NOMO-1 treated with dmso at 0.1 percent for 144 hours (cell line): ENCODE data around the gene STAT6.

ENCODE experiments used
- DNase-seq: peaks from one replicate; lab custom pipeline; 2025; ENCODE audit not compliant: unreplicated experiment; lab: John Stamatoyannopoulos, UW

Gene STAT6

DNA sequence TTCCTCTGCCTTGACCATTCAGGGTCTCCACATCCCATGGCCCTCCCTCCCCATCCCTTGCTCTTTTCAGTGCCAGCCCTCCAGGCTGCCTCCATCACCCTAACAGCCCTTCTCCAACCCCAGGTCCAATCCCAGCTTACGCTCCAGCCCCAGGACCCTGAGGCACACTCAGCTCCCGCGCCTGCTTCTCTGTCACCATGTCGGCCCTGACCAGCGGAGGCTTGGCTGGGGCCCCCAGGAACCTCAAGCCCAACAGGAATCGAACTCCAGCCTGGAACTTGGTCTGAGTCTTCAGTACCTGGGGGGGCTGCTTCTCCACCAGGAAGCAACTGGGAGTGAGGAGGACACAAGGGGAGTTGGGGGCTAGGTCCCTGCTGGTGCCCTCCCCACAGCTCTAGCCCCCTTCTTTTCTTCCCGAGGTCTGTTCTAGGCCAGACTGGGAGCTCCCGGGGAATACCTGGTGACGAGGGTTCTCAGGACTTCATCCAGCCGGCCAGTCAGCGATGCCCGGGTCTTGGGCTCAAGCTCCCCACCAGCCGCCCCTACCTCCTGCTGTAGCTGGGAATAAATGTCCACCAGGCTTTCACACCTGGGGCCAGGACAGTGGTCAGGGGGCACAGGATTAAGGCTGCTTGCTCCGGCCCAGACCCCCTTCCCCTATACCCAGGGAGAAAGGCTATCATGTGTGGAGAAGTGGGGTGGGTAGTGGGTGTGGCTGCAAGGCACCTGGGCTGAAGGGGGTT is 6.0 kb downstream of the STAT6 start:
- no peak for DNase-seq

DNA sequence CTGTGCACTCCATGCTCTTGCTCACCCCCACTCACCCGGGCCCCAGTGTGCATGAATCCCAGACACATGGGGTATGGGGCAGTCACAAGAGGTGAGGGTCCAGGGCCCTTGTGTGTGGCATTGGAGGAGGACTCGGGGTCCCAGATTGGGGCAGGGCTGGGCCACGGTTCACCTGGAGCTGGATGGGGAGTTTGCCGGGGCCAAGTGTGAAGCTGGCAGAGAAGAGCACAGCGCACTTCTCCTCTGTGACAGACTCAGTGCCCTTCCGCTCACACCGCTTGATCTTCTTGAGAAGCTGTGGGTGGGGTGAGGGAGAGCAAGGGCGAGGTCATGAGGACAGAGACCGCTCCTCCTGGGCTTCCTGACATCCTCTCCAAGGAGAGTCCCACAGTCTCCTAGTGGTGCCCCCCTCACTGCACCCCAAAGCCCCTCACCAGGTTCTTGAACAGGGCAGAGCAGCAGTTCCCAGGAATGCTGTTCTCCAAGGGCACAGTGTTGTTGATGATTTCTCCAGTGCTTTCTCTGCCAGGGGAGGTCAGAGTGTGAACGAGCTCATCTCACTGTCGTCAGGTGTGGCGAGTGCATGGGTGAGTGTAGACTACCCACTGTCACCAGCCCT is 6.8 kb downstream of the STAT6 start:
- no peak for DNase-seq

DNA sequence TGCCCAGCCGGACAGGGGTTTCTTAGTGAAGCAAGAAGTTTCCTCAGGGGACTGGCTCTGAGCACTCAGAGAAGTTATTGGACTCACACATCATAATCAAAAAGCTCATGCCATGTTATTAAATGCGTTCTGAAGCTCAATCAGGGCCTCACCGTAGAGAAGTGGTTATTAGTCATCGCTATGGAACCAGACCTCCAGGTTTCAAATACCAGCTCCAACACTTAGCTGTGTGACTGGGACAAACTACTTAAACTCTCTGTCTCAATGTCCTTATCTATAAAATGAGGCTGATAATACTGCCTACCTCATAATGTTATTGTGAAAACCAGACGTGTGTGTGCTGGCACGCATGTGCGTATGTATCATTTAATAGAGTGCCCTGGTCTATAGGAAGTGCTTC is 7.3 kb downstream of the STAT6 start:
- DNase-seq, result no peak

DNA sequence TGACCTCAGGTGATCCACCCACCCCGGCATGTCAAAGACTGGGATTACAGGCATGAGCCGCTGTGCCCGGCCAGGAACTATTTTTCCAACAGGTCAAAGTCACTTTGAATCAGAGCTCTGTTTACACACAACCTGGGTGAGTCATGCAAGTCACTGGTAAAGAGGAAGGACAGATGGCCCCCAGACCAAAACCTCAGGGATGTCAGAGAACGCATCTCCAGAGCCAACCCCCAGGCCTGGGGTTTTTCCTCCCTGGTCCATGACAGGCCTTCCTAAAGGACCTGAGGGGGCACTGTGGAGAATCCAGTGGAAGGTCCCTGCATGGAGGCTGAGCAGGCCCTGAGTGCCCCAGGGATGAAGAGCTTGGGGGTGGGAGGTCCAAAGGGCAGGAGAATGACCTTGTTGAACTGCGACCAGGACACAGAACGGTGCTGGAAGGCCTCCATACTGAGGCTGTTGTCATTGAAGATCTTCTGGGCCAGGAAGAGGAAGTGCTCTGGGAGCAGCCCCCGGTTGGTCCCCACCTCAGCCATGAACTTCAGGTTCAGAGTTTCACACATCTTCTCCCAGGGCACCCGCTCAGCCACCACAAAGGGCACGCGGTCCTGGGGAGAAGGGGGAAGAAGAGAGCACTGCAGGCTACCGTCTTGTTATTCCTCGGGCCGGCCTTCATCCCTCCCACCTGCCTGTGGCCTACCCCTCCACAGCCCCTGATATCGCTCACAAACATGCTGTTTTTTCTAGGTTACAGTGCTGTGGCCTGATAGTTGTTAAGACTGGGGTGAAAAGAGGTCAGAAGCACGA is 9.1 kb downstream of the STAT6 start:
- no peak for DNase-seq

DNA sequence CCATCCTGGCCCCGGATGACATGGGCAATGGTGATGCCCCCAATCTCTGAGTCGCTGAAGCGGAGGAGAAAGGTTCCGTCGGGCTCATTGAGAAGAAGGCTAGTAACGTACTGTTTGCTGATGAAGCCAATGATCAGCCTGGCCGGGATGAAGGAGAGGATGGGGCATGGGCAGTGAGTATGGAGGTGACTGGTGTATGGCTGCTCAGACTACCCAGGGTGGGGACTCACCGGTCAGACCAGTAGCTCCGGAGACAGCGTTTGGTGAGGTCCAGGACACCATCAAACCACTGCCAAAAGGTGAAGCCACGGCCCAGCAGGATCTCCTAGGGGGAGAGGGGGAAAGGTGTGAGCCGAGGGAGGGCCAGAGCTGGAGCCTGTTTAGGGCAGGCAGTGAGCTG is 11.4 kb downstream of the STAT6 start:
- DNase-seq, result no peak

DNA sequence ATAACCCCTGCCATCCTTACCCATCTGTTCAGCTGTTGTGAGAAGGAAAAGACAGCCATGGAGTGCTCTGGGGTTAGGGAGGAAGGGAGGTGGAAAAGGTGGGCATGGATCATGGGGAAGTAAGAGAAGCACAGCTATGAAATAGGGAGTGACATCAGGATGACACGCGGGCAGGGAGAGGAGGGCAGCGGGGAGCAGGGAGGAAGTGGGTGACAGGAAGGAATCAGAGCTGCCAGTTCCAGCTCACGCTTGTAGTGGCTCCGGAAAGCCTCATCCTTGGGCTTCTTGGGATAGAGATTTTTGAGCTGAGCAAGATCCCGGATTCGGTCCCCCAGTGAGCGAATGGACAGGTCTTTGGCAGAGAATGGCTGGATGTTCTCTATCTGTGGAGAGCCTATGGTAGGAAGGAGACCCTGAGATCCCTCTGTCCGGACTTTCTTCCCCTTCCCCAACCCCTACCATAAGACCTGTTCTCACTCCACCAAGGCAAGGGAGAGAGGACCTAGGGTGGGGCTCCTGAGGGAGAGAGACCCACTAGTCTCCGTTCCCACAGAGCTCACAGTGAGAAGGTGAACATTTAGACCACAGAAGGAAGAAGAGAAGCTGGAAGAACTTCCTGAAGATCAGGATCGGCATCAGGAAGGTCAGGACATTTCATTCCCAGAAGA is 12.0 kb downstream of the STAT6 start:
- no peak for DNase-seq

DNA sequence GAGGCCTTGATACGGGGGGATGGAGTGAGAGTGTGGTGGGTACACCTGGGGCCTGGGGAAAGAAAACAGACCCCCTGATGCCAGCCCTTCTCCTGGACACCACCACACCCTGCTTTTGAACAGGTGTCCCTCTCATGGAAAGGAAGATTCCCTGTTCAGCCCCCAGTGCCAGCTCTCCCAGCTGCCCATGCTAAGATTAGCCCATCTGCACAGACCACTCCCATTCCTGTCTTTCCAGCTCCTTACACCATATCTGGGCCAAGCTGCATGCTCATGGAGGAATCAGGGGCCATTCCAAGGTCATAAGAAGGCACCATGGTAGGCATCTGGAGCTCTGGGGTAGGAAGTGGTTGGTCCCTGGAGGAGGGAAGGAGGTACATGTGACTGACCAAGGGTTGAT is 12.6 kb downstream of the STAT6 start:
- DNase-seq, result no peak

DNA sequence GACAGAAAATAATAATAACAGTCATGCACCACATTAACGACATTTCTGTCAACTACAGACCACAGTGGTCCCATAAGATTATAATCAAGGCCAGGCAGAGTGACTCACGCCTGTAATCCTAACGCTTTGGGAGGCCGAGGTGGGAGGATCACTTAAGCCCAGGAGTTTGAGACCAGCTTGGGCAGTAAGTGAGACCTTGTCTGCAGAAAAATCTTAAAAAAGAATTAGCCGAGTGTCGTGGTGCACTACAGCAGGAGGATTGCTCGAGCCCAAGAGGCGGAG is 13.7 kb downstream of the STAT6 start:
- no peak for DNase-seq

DNA sequence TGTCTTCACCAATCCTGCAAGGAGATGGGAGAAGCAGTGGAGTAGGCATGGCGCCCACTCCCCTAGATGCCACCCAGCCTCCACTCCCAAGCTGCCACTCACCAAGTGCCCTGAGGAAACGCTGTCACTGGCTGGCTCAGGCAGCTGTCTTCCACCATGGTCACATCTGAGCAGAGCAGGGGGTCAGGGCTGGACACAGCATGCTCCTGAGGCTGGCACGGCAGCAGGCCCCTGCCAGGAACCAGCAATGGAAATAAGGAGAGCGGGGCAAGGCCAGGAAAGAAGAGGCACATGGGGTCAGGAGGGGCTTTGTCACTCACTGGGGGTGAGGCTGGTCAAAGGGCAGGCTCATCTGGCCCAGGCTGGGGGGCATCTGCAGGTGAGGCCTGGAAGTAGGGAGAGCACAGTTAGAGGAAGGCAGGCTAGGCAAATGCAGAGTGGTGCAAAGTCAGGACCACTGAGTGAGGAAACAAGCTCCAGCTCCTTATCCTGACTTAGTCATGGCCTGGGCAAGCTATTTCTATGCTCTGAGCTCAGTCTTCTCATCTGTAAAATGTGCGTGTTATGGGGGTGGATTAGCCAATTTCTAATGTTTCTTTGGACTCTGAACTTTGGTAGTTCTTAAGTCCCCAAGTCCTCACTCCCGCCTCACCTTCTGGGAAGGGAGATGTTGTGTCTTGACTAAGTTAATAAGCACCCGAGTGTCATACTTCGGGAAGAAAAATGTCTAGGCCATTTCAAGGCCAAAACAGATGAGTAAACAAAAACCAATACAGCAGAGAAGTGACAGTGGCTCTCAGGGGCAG is 14.2 kb downstream of the STAT6 start:
- no peak for DNase-seq

DNA sequence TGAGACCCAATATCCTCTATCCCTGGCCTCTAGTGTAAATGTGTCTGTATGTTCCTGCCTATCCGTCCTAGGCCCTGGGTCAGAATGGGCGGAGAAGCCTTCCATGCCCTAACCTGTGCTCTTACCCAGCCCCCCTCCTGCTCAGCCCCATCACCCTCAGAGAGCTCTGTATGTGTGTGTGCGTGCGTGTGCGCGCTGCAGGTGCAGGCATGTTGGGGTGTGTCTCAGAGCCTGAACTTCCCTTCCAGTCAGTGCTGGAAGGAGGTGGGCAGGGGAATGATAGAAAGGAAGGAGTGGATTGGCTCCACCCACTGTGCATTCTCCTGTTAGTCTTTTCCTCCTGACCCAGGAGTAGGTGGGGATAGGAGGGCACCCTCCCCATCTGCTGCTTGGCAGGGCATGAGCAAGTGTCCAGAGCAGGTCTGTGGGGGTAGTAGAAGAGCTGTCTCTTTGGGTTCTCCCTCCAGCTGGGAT is 15.0 kb downstream of the STAT6 start:
- DNase-seq, result no peak

DNA sequence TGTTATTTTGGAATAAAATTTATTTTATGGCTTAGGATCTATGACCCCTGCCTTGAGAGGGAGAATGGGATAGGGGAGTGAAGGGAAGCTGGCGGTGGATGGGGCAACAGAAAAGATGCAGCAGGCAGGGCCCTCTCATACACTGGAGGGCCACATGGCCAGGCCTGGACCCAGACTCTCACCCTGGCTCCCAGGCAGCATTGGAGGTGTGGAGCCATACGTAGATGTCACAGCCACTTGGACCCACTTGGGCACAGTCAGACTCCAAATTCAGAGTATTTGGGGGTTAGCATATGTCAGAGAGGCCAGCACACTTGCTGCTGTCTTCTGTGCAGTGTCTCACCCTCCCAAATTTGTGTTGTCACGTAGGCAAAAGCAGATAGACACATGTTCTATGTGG is 15.7 kb downstream of the STAT6 start:
- DNase-seq, result no peak

DNA sequence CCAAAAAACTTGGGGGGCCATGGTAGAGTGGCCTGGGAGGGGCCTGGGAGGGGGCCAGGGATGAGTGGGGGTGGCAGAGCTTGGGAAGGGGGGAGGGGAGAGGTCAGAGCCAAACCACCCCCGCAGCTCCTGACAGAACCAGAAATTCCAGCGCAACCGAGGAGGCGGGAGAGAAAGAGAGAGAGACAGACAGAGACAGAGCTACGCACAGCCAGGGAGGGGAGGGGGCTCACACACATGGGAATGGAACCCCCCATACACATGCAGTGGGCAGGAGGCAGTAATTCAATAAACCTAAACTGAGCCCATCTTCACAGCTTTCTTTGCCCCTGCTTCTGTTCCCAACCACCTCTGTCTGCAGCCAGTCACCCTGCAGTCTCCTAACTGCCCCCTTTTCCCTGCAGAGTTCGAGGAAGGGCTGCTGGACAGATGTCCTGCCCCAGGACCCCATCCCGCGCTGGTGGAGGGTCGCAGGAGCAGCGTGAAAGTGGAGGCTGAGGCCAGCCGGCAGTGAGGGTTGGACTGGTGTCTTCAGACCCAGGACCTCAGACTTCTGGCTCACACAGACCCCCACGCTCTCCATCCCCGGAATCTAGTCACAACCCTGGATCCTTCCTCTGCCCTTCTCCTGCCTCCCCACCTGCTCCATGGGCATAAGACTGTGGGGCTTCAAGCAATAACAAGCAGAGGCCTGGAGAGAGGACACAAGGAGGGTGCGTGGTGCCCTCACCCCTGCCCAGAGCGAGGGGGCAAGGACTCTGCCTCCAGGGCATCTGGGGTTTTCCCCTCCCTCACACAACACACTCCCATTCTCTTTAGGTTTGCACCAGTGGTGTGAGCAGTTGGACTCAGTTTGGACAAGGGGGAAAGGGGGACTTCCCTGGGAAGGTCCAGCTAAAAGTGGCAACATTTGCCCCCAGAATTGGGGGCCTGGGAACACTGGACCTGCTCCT is 16.7 kb downstream of the STAT6 start:
- DNase-seq, result no peak

DNA sequence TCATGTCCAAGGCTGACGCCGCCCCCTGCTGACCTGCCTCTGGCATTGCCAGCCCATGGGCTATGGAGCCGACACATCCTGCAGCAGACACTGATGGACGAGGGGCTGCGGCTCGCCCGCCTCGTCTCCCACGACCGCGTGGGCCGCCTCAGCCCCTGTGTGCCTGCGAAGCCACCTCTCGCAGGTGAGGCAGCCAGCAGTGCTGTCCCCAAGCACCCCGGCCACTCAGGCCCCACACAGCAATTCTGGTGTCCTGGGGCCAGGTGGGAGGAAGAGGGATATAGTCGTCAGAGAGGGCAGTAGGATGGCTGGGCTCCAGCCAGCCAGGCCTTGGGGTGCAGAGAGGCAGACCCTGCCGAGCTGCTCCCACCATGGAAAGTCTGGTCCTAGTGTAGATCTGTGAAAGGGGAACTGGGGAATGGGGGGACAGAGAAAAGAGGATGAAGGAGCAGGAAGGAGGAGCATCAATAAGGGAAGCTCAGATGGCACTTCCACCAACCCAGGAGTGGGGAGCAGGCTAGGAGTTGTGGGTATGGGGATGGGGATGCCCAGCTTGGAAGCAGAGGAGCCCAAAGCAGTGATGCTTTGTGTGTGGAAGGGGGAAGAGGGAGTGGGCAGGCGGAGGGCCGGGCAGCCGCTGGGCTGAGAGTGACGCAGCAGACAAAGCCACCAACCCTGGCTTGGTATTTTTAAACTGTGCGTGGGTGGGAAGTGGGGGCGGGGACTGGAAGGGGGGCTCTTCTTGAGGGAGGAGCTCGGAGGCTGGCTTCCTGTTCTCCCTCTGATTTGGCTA is 17.6 kb downstream of the STAT6 start:
- DNase-seq, result no peak

DNA sequence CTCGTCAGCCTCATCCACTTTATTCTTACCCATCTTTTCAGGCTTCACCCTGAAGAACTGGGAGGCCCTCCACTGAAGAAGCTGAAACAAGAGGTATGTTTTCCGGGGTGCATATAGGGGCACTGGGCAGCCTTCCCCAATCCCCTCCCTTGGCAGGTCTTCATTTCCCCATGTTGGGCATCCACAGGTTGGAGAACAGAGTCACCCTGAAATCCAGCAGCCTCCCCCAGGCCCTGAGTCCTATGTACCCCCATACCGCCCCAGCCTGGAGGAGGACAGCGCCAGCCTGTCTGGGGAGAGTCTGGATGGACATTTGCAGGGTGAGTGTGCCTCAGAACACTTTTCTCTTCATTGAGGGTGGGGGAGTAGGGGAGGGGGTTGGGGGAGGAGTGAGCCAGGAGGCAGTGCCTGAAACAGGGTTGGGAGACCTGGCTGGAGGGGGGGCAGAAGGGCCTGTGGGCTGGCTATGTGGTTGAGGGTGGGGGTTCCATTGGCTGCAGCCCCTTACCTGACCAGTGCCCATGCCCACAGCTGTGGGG is 18.2 kb downstream of the STAT6 start:
- no peak for DNase-seq

DNA sequence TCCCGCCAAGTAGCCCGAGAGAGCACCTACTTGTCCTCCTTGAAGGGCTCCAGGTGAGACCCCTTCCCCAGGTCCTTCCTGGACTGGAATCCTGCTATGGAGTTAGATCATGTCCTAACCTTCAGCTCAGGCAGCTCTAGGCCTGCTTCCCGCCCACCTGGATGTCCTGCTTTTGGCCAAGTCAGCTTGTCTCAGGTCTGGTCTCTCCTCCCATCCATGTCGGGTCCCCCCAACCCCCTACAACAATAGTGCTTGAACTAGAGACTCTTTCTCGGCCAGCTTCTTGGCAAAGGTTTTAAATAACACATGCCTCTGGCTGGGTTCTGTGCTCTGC is 18.7 kb downstream of the STAT6 start:
- DNase-seq, result no peak

DNA sequence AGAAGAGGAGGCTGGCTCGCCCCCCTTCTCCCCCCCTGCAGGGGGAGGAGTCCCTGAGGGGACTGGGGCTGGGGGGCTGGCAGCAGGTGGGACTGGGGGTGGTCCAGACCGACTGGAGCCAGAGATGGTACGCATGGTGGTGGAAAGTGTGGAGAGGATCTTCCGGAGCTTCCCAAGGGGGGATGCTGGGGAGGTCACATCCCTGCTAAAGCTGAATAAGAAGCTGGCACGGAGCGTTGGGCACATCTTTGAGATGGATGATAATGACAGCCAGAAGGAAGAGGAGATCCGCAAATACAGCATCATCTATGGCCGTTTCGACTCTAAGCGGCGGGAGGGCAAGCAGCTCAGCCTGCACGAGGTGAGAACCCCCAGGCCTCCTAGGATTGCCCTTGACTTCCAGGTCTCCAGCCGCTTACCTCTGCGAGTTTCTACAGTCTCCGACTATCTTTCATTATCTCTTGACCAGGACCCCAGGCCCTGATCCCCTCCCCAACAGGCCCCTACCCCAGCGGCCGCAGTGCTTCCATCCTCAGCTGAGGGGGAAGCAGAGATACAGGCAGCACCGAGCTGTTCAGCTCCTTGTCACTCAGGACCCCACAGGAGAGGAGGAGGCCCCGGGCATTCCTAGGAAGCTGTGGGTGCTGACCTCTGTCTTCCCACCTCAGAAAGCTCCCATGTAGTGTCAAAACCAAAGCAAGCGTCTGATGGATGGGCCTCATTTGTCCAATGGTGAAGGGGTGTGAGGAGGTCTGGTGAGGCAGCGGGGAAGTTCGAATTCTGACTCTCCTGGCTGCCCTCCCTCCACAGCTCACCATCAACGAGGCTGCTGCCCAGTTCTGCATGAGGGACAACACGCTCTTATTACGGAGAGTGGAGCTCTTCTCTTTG is 19.3 kb downstream of the STAT6 start:
- DNase-seq, result no peak

DNA sequence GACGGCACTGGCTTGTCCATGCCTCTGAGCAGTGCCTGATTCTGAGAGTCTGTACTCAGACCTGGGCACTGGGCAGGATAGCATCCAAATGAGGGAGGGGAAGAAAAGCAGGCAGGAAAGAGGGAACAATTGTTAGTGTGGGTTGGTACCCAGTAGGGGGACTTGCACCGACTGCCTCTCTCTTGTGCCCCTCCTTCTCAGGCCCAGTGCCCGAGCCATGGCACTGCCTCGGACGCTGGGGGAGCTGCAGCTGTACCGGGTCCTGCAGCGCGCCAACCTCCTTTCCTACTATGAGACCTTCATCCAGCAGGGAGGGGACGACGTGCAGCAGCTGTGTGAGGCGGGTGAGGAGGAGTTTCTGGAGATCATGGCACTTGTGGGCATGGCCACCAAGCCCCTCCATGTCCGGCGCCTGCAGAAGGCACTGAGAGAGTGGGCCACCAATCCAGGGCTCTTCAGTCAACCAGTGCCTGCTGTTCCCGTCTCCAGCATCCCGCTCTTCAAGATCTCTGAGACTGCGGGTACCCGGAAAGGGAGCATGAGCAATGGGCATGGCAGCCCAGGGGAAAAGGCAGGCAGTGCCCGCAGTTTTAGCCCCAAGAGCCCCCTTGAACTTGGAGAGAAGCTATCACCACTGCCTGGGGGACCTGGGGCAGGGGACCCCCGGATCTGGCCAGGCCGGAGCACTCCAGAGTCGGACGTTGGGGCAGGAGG is 20.1 kb downstream of the STAT6 start:
- DNase-seq, result no peak
